Tibial artery (tissue), 4 donors: ENCODE results near the gene PSMA2.

Source experiments
- DNase-seq, 2 donors: peaks; one replicate each; pipeline ENCODE4 v3.0.0-alpha.2; 2019
- H3K27ac ChIP-seq, 2 donors: fragments of 200-600 bp; sonication (generic) in 1 of 2; 1 replicate in 1 of 2; 2 replicates in 1 of 2; pipeline ENCODE4 v1.5.1; 2018 to 2019; ENCODE audit warnings: mild to moderate bottlenecking in 1 of 2
- H3K27me3 ChIP-seq, 2 donors: fragments of 200-600 bp; sonication (generic) in 1 of 2; one replicate each; pipeline versions ENCODE4 v1.5.1 to v1.6.0; 2016 to 2019
- H3K36me3 ChIP-seq, 3 donors: fragments of 200-600 bp; sonication (generic) in 2 of 3; one replicate each; pipeline ENCODE4 v1.5.1; 2016 to 2019; ENCODE audit warnings: mild to moderate bottlenecking in 2 of 3
- H3K4me1 ChIP-seq, 4 donors: fragments of 200-600 bp; sonication (generic) in 2 of 4; 1 replicate in 3 of 4; 2 replicates in 1 of 4; pipeline ENCODE4 v1.5.1; 2016 to 2019
- H3K4me3 ChIP-seq, 2 donors: fragments of 200-600 bp; sonication (generic) in 1 of 2; 1 replicate in 1 of 2; 2 replicates in 1 of 2; pipeline ENCODE4 v1.5.1; 2018 to 2019; ENCODE audit warnings: mild to moderate bottlenecking in 2 of 2
- H3K9me3 ChIP-seq, 3 donors: fragments of 200-600 bp; sonication (generic) in 1 of 3; one replicate each; pipeline ENCODE4 v1.5.1; 2016 to 2019
- intact Hi-C: fragments of 100-400 bp; cut with DNase I; formaldehyde crosslinking; loops from one replicate; pipeline ENCODE4 v1.15.0; 2023; ENCODE audit warnings: low total_unique reads
- TF ChIP-seq, protein P1 (sequence below), 2 experiments: fragments of 200-600 bp in 1 of 2; fragments of 450-650 bp in 1 of 2; IDR thresholded peaks; one replicate each; pipeline ENCODE4 v1.5.1; 2017 to 2019; ENCODE audit warnings: antibody characterized with exemption in 2 of 2, mild to moderate bottlenecking in 1 of 2, moderate library complexity in 1 of 2

The PSMA2 gene

GRCh38 chr7:42976371-42976770 lies 44.4 kb upstream of the PSMA2 start:
- DNase-seq = no peak
- Histone ChIP-seq H3K9me3 (no peaks in the 10 kb centered on the region), H3K4me3 (no peak overlapping the region), H3K36me3 (no peaks in the 10 kb centered on the region), H3K27ac (no peak overlapping the region), H3K4me1 (peaks cover 0 to 16% (median 3%) of the 10 kb centered on the region in 4 donors), H3K27me3 (no peaks in the 10 kb centered on the region)
- intact Hi-C loops = no loop called here
- TF ChIP-seq, protein P1, sequence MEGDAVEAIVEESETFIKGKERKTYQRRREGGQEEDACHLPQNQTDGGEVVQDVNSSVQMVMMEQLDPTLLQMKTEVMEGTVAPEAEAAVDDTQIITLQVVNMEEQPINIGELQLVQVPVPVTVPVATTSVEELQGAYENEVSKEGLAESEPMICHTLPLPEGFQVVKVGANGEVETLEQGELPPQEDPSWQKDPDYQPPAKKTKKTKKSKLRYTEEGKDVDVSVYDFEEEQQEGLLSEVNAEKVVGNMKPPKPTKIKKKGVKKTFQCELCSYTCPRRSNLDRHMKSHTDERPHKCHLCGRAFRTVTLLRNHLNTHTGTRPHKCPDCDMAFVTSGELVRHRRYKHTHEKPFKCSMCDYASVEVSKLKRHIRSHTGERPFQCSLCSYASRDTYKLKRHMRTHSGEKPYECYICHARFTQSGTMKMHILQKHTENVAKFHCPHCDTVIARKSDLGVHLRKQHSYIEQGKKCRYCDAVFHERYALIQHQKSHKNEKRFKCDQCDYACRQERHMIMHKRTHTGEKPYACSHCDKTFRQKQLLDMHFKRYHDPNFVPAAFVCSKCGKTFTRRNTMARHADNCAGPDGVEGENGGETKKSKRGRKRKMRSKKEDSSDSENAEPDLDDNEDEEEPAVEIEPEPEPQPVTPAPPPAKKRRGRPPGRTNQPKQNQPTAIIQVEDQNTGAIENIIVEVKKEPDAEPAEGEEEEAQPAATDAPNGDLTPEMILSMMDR (IDR thresholded peaks at IDR 0.05) = no peak

DNA sequence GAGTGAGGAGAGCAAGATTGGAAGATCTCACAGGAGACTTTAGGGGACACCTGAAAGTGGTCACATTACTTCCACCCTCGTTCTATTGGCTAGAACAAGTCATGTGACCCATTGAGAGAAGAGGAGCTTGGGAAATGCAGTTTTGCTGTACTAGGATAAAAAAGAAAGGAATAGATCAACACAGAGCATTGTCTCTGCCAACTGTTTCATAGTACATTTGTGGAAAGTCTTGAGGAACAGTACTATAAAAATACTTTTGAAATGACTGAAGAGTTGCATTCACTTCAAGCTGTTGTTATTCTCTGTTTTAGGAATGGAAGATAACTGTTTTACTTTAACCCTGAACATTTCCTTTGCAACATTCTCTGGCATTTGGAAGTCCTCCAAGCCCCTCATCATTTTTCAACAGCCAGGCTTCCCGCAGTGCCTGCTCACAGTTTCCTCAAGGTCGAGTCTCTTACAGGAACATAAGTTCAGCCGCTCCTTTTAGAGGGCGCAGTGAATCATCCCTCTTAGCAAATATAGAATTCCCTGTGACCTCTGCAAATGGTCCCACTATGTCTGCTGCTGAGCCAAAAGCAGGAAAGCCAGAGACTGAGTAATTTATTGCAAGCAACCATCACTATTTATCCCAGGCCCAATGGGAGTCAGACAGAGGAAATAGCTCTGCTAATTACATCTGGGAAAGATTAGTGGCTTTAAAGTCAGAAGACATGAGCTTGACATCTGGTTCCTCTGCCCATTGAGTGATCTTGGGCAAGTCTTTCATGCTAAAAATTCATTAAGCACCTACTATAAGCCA lies 40.9 kb upstream of the PSMA2 start:
- TF ChIP-seq, protein P1 (IDR thresholded peaks at IDR 0.05) = no peak
- H3K27me3 ChIP-seq = no peaks in the 10 kb centered on the region
- no peaks in the 10 kb centered on the region for H3K36me3 ChIP-seq
- H3K4me1 ChIP-seq = peaks cover 0 to 16% (median 3%) of the 10 kb centered on the region in 4 donors
- DNase-seq = peak; percentile 71 to 75
- H3K27ac ChIP-seq = peak overlapping the region; percentile 30 to 68
- intact Hi-C loops = no loop called here
- H3K9me3 ChIP-seq = no peaks in the 10 kb centered on the region
- no peak overlapping the region for H3K4me3 ChIP-seq

- Histone ChIP-seq H3K9me3 (no peaks in the 10 kb centered on the region), H3K27me3 (no peaks in the 10 kb centered on the region), H3K36me3 (no peaks in the 10 kb centered on the region), H3K27ac (no peak overlapping the region), H3K4me3 (no peak overlapping the region), H3K4me1 (peaks cover 0 to 3% (median 0%) of the 10 kb centered on the region in 4 donors)
- TF ChIP-seq, protein P1 (IDR thresholded peaks at IDR 0.05) = no peak
- intact Hi-C loops = no loop called here
- no peak for DNase-seq
These were observed 35.4 kb upstream of the PSMA2 start for GRCh38 chr7:42967391-42967790.

DNA sequence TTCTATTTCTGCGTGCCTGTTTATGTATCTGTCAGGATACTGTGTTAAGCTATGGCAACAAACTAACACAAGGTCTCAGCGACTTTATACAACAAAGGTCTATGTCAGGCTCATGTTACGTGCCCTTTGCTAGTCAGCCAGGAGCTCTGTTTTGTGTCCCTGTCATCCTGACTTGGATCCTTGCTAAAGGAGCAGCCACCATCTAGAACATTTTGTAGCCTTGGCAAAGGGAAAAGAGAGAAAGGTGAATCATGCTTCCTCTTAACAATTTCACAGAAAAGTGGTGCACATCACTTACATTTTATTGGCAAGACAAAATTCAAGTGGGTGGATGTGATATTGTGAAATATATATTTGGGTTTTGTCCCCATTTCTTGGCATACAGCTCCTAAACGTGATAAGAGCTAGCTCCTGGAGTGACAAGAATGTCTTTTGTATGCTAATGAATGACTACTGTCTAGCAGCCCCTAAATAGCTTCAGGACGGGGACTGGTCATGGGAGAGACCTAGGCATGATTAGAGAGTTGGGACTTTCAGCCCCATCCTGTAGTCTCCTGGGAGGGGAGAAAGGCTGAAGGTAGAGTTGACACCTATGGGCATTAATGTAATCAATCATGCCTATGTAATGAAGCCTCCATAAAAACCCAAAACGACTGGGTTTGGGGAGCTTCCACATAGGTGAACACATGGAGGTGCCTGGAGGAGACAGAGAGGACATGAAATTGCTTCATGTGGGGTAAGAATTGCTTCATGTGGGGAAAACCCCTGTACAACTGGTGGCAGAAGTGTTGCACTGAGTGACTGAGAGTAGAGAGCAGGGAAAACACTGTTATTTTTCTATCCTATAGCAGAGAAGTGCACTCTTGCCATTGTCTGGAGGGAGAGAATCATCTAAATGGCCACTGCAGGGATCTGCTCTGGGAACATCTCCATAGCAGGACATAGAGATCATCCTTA lies 33.2 kb upstream of the PSMA2 start:
- Histone ChIP-seq H3K27ac (no peak overlapping the region), H3K4me3 (no peak overlapping the region), H3K27me3 (no peaks in the 10 kb centered on the region), H3K36me3 (no peaks in the 10 kb centered on the region), H3K9me3 (no peaks in the 10 kb centered on the region), H3K4me1 (no peaks in the 10 kb centered on the region)
- DNase-seq = no peak
- intact Hi-C loops = no loop called here
- TF ChIP-seq, protein P1 (IDR thresholded peaks at IDR 0.05) = no peak

DNA sequence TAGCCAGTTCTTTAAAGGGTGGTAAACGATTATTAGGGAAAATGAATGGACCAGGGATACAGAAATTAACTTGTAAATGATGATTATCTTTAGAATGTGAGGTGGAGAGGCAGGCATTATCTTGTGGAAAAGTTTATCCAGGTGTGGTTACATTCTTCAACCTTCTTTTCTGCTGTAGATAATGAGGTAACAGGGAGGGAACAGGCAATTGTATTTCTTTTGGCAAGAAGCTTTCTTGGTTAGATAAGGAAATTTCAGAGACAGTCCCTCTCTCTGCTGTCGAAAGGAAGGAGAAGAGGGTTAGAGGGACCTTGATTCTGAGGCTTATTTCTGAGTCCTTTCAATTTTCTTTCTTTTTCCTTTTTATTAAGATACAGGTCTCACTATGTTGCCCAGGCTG lies 32.3 kb upstream of the PSMA2 start:
- TF ChIP-seq, protein P1 (IDR thresholded peaks at IDR 0.05) = no peak
- Histone ChIP-seq H3K9me3 (no peaks in the 10 kb centered on the region), H3K27ac (no peak overlapping the region), H3K4me1 (no peaks in the 10 kb centered on the region), H3K27me3 (no peaks in the 10 kb centered on the region), H3K4me3 (no peak overlapping the region), H3K36me3 (no peaks in the 10 kb centered on the region)
- no peak for DNase-seq
- intact Hi-C loops = no loop called here
